T-helper 2 cell treated with Interferon-gamma antibody and Interleukin-4, amounts not matched to agents 5 μg/mL and 100 μg/mL, for 36 hours (primary cell): Measurements from ENCODE around the gene TMEM121B.

Experiments
- DNase-seq: peaks from one replicate; pipeline ENCODE4 v3.0.0; 2021; ENCODE audit warnings: low spot score
- H3K27ac Mint-ChIP-seq: one replicate; pipeline ENCODE4 v1.8.0; 2021; ENCODE audit warnings: mild to moderate bottlenecking, mixed read lengths
- H3K27me3 Mint-ChIP-seq: one replicate; pipeline ENCODE4 v1.8.0; 2021; ENCODE audit warnings: low read depth, mixed read lengths
- H3K36me3 Mint-ChIP-seq: one replicate; pipeline ENCODE4 v1.8.0; 2021; ENCODE audit warnings: low read depth, mixed read lengths
- H3K4me1 Mint-ChIP-seq: one replicate; pipeline ENCODE4 v1.8.0; 2021; ENCODE audit warnings: low read depth, mixed read lengths
- H3K4me3 Mint-ChIP-seq: one replicate; pipeline ENCODE4 v1.8.0; 2022; ENCODE audit warnings: mild to moderate bottlenecking, moderate library complexity, mixed read lengths
- H3K9me3 Mint-ChIP-seq: one replicate; pipeline ENCODE4 v1.8.0; 2021; ENCODE audit warnings: mixed read lengths

TMEM121B gene

GRCh38 chr22:17110791-17111550, 10.2 kb downstream of the TMEM121B start:
- no peak for DNase-seq
- H3K27ac Mint-ChIP-seq = no peak overlapping the region
- H3K4me1 Mint-ChIP-seq = peaks cover 32% of the 10 kb centered on the region
- no peak overlapping the region for H3K4me3 Mint-ChIP-seq
- H3K27me3 Mint-ChIP-seq = no peaks in the 10 kb centered on the region
- no peaks in the 10 kb centered on the region for H3K9me3 Mint-ChIP-seq
- peaks cover 49% of the 10 kb centered on the region for H3K36me3 Mint-ChIP-seq

GRCh38 chr22:17109976-17110375, 11.2 kb downstream of the TMEM121B start:
- peaks cover 57% of the 10 kb centered on the region for H3K36me3 Mint-ChIP-seq
- H3K27me3 Mint-ChIP-seq = no peaks in the 10 kb centered on the region
- H3K4me1 Mint-ChIP-seq = peaks cover 30% of the 10 kb centered on the region
- H3K4me3 Mint-ChIP-seq = no peak overlapping the region
- no peak overlapping the region for H3K27ac Mint-ChIP-seq
- H3K9me3 Mint-ChIP-seq = no peaks in the 10 kb centered on the region
- DNase-seq = no peak

- DNase-seq = no peak
- Mint-ChIP-seq H3K9me3 (no peaks in the 10 kb centered on the region), H3K4me1 (peaks cover 28% of the 10 kb centered on the region), H3K27ac (no peak overlapping the region), H3K36me3 (peaks cover 63% of the 10 kb centered on the region), H3K4me3 (no peak overlapping the region), H3K27me3 (no peaks in the 10 kb centered on the region)
Measured at GRCh38 chr22:17109113-17109865, 11.9 kb downstream of the TMEM121B start.

GRCh38 chr22:17108256-17109112, 12.7 kb downstream of the TMEM121B start:
- Mint-ChIP-seq H3K4me3 (no peak overlapping the region), H3K9me3 (no peaks in the 10 kb centered on the region), H3K4me1 (peaks cover 28% of the 10 kb centered on the region), H3K27ac (no peak overlapping the region), H3K27me3 (no peaks in the 10 kb centered on the region), H3K36me3 (peaks cover 64% of the 10 kb centered on the region)
- no peak for DNase-seq

GRCh38 chr22:17107547-17107810, 13.7 kb downstream of the TMEM121B start:
- Mint-ChIP-seq H3K4me3 (peak overlapping the region; percentile 69), H3K27ac (peak overlapping the region; percentile 83), H3K36me3 (peaks cover 64% of the 10 kb centered on the region), H3K27me3 (no peaks in the 10 kb centered on the region), H3K9me3 (no peaks in the 10 kb centered on the region), H3K4me1 (peaks cover 28% of the 10 kb centered on the region)
- no peak for DNase-seq

GRCh38 chr22:17106785-17107546, 14.2 kb downstream of the TMEM121B start:
- H3K27ac Mint-ChIP-seq = peak overlapping the region; percentile 83
- H3K4me3 Mint-ChIP-seq = peak overlapping the region; percentile 69
- H3K4me1 Mint-ChIP-seq = peaks cover 32% of the 10 kb centered on the region
- no peaks in the 10 kb centered on the region for H3K27me3 Mint-ChIP-seq
- H3K36me3 Mint-ChIP-seq = peaks cover 69% of the 10 kb centered on the region
- DNase-seq = no peak
- H3K9me3 Mint-ChIP-seq = no peaks in the 10 kb centered on the region

- Mint-ChIP-seq H3K27me3 (no peaks in the 10 kb centered on the region), H3K27ac (peak overlapping the region; percentile 83), H3K4me1 (peaks cover 35% of the 10 kb centered on the region), H3K9me3 (no peaks in the 10 kb centered on the region), H3K36me3 (peaks cover 73% of the 10 kb centered on the region), H3K4me3 (peak overlapping the region; percentile 69)
- no peak for DNase-seq
Measured at GRCh38 chr22:17106161-17106784, 14.9 kb downstream of the TMEM121B start.

GRCh38 chr22:17105143-17106129, 15.7 kb downstream of the TMEM121B start:
- H3K4me3 Mint-ChIP-seq = peak overlapping the region; percentile 18
- H3K4me1 Mint-ChIP-seq = peaks cover 41% of the 10 kb centered on the region
- H3K36me3 Mint-ChIP-seq = peaks cover 73% of the 10 kb centered on the region
- DNase-seq = no peak
- no peaks in the 10 kb centered on the region for H3K9me3 Mint-ChIP-seq
- no peaks in the 10 kb centered on the region for H3K27me3 Mint-ChIP-seq
- H3K27ac Mint-ChIP-seq = peak overlapping the region; percentile 26

- Mint-ChIP-seq H3K4me1 (peaks cover 46% of the 10 kb centered on the region), H3K36me3 (peaks cover 76% of the 10 kb centered on the region), H3K27ac (no peak overlapping the region)
Measured at GRCh38 chr22:17104336-17104935, 16.7 kb downstream of the TMEM121B start.

GRCh38 chr22:17103351-17103750, 17.8 kb downstream of the TMEM121B start:
- no peak for DNase-seq
- Mint-ChIP-seq H3K9me3 (no peaks in the 10 kb centered on the region), H3K4me3 (no peak overlapping the region), H3K27me3 (no peaks in the 10 kb centered on the region), H3K27ac (peak overlapping the region; percentile 57), H3K4me1 (peaks cover 57% of the 10 kb centered on the region), H3K36me3 (peaks cover 85% of the 10 kb centered on the region)

More at GRCh38 chr22:17104336-17104935, 16.7 kb downstream of the TMEM121B start:
- Mint-ChIP-seq H3K4me3 (no peak overlapping the region), H3K9me3 (no peaks in the 10 kb centered on the region), H3K27me3 (no peaks in the 10 kb centered on the region)
- no peak for DNase-seq

- DNase-seq = no peak
- Mint-ChIP-seq H3K4me3 (no peak overlapping the region), H3K36me3 (peaks cover 83% of the 10 kb centered on the region), H3K4me1 (peaks cover 61% of the 10 kb centered on the region), H3K9me3 (no peaks in the 10 kb centered on the region), H3K27me3 (no peaks in the 10 kb centered on the region), H3K27ac (peak overlapping the region; percentile 55)
Measured at GRCh38 chr22:17102297-17102667, 18.9 kb downstream of the TMEM121B start.
